Lower leg skin (tissue), 4 donors: ENCODE measurements around the gene TNNI3K. TPM values are rescaled to one million over a fixed set of nuclear protein-coding genes. Genes with fewer than 3 reads are reported as not detected.

Experiments used
- DNase-seq, 2 donors: peaks; one replicate each; pipeline ENCODE4 v3.0.0-alpha.2; 2019; ENCODE audit warnings: low spot score in 2 of 2
- H3K4me3 ChIP-seq: fragments of 200-600 bp; sonication (generic); 2 replicates; pipeline ENCODE4 v1.5.1; 2017; ENCODE audit warnings: mild to moderate bottlenecking, low read depth; ENCODE audit not compliant: poor library complexity, severe bottlenecking
- POLR2A ChIP-seq, 2 donors: fragments of 450-650 bp; IDR thresholded peaks; one replicate each; pipeline ENCODE4 v1.6.1; 2016 to 2017; ENCODE audit warnings: antibody characterized with exemption in 2 of 2, mild to moderate bottlenecking in 1 of 2, moderate library complexity in 1 of 2
- WGBS, 2 donors: methylation state at CpG; one replicate each; pipeline ENCODE4 v1.1.5; 2018; 5-methylcytosine and 5-hydroxymethylcytosine counted together
- intact Hi-C: fragments of 100-400 bp; cut with DNase I; formaldehyde crosslinking; loops from one replicate; pipeline ENCODE4 v1.15.0; 2023; ENCODE audit warnings: low total_unique reads
- total RNA-seq, 4 donors: library from RNA; depleted of rRNA; stranded (reverse); fragments of >200 nt; gene quantifications; one replicate each; pipeline ENCODE4 v1.1.0, GENCODE V29; 2016
- TF ChIP-seq, protein P1 (sequence below), 3 donors: fragments of 450-650 bp; IDR thresholded peaks; one replicate each; pipeline ENCODE4 v1.5.1; 2016; ENCODE audit warnings: antibody characterized with exemption in 3 of 3, mild to moderate bottlenecking in 3 of 3, moderate library complexity in 2 of 3

The TNNI3K gene
- total RNA-seq, 4 donors from 2014 or later: 0.75 to 2.2 TPM; not detected in 2

DNA sequence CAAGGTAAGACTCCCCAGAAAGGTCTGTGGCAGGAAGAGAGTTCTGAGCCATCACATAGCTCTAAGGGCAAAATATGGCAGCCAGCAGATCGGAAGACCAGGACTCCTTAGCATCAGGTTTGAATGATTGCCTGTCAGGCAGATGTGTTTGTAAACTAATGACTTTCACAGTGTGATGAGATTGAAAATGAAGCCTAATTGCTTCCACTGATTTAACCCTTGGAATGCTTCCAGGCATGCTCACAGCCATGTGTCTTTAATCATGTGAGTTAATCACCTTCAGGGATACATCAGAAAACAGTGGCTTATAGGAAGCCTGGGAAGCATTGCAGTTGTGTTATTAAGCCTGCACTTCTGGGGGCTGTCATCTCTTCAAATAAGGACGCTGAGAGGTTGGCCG lies 194.4 kb downstream of the TNNI3K start:
- intact Hi-C loops: no loop called here
- TF ChIP-seq POLR2A (IDR thresholded peaks at IDR 0.05): no peak
- TF ChIP-seq, protein P1, sequence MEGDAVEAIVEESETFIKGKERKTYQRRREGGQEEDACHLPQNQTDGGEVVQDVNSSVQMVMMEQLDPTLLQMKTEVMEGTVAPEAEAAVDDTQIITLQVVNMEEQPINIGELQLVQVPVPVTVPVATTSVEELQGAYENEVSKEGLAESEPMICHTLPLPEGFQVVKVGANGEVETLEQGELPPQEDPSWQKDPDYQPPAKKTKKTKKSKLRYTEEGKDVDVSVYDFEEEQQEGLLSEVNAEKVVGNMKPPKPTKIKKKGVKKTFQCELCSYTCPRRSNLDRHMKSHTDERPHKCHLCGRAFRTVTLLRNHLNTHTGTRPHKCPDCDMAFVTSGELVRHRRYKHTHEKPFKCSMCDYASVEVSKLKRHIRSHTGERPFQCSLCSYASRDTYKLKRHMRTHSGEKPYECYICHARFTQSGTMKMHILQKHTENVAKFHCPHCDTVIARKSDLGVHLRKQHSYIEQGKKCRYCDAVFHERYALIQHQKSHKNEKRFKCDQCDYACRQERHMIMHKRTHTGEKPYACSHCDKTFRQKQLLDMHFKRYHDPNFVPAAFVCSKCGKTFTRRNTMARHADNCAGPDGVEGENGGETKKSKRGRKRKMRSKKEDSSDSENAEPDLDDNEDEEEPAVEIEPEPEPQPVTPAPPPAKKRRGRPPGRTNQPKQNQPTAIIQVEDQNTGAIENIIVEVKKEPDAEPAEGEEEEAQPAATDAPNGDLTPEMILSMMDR (IDR thresholded peaks at IDR 0.05): no peak
- 56 to 59% methylated on average over 3 of the region's 3 CpGs for WGBS, 2 donors
- no peak for DNase-seq
- H3K4me3 ChIP-seq: no peak overlapping the region

DNA sequence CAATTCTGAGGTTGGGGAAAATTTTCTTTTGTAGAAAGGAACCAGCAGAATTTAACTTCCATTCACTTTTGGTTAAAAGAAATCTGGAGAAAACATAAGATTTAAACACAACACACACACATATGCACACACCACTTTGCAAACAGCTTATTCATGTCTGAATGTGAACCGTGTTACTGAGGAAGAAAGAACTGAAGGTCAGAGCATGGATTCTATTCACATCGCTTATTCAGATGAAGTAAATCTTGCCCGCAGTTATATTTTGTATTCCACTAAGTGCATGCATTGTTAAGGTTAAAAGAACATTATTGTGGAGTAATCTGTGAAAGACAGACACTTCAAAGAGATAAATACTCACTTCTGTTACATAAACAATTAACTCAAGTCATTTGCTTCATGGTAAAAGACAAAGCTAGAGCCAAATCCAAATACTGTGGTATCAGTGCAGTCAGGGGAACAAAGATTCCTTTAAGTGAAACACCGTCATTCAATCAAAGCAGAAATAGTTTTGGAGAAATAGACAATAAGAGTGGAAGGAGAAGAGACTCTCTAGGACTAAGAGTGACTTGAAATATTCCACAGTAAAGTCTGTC lies 195.3 kb downstream of the TNNI3K start:
- H3K4me3 ChIP-seq: no peak overlapping the region
- 71 to 78% methylated on average over 4 of the region's 4 CpGs for WGBS, 2 donors
- no peak for DNase-seq

DNA sequence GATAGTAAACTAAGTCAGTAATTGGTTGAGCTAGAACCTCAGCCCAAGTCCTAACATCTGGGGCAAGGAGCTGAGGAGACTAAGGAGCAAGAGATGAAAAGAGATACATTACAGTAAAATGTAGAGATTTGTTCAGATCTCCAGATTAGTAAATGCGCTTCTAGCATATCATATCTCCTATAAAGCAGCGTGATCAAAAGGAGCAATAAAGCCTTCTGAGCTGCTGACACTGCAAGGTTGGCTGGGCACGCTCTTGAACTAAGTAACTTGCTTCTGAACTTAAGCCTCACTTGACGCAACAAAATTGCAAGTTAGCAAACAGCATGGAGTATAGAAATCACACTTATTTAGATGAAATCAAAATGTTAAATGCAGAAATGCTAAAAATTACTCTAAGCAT lies 196.3 kb downstream of the TNNI3K start:
- intact Hi-C loops: no loop called here
- no peak for DNase-seq
- WGBS, 2 donors: 77 to 80% methylated on average over 4 of the region's 4 CpGs
- H3K4me3 ChIP-seq: no peak overlapping the region
- no peak for TF ChIP-seq POLR2A (IDR thresholded peaks at IDR 0.05)
- TF ChIP-seq, protein P1 (IDR thresholded peaks at IDR 0.05): no peak

More for the DNA sequence above, 195.3 kb downstream of the TNNI3K start:
- intact Hi-C loops: no loop called here
- TF ChIP-seq, protein P1 (IDR thresholded peaks at IDR 0.05): no peak
- no peak for TF ChIP-seq POLR2A (IDR thresholded peaks at IDR 0.05)

DNA sequence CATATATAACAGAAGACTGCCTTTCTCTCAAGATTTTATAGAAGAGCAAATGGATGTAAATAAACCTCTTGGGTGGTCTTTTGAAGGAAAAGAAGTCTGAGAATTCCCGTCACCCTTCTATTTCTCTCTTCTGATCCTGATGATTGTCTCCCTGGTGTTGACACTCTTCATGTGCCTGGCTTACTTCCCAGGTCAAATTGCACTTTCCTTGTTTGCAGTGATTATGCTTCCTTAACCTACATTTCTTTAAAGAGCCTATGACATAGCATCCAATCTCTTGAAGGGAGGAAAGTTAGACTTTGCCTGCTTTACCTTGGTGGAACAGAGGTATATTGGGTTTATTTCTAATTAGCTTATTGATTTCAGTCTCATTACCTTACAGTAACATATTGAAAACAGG lies 197.1 kb downstream of the TNNI3K start:
- intact Hi-C loops: no loop called here
- no peak overlapping the region for H3K4me3 ChIP-seq
- WGBS, 2 donors: 0 to 2% methylated on average over 1 of the region's 1 CpG
- DNase-seq: no peak
- TF ChIP-seq POLR2A (IDR thresholded peaks at IDR 0.05): no peak
- TF ChIP-seq, protein P1 (IDR thresholded peaks at IDR 0.05): no peak

DNA sequence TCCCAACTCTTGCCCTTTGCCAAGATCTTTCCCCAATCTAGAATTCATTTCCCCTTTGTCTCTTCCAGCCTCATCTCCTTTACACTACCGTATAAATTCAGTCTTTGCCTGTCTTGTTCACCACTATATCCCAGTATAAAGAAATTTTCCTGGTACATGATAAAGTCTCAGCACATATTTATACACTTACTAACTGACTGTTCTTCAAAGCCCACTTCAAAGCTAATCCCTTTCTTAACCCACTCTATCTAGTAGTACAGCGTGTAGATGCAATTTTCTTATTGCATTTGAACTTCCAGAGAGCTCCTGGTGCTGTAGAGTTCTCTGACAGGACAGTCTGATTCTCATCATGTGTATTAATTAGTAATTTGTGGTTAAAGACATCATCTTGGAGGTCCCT lies 199.1 kb downstream of the TNNI3K start:
- WGBS, 2 donors: 68 to 87% methylated on average over 2 of the region's 2 CpGs
- no peak for TF ChIP-seq POLR2A (IDR thresholded peaks at IDR 0.05)
- TF ChIP-seq, protein P1 (IDR thresholded peaks at IDR 0.05): no peak

DNA sequence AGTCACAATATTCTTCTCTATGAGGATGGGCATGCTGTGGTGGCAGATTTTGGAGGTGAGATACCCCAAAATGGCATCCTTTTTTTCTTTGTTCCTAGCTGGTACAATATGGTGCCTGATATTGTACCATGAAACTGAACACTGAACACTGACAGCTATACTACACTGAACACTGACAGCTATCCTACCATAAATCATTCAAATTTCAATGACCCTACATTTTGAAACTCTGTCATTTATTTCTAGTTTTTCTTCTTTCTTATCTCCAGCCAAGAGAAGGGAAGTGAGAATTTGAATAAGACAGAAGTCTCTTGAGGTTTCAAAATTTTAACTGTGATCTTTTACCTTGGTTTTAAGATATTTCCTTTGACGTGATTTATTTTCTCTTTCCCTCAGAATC lies 200.9 kb downstream of the TNNI3K start:
- no peak for DNase-seq
- intact Hi-C loops: no loop called here
- H3K4me3 ChIP-seq: no peak overlapping the region
- WGBS, 2 donors: 80 to 81% methylated on average over 1 of the region's 1 CpG
- no peak for TF ChIP-seq POLR2A (IDR thresholded peaks at IDR 0.05)
- TF ChIP-seq, protein P1 (IDR thresholded peaks at IDR 0.05): no peak

More for the DNA sequence above, 199.1 kb downstream of the TNNI3K start:
- no peak for DNase-seq
- intact Hi-C loops: no loop called here
- H3K4me3 ChIP-seq: no peak overlapping the region
